Activated T-helper 2 cell treated with anti-CD3 and anti-CD28 coated beads, Interferon-gamma antibody, Interleukin-2, Interleukin-4, amounts not matched to agents 10 μg/mL and 5 μg/mL and 100 μg/mL, durations not matched to agents 14 hours and 24 hours and 36 hours (primary cell): ENCODE data around the gene GIMAP1. TPM values are rescaled to one million over a fixed set of nuclear protein-coding genes. Genes with fewer than 3 reads are reported as not detected.

Experiments used
- DNase-seq: peaks from one replicate; pipeline ENCODE4 v3.0.0; 2021; ENCODE audit warnings: low spot score
- H3K27ac Mint-ChIP-seq: one replicate; pipeline ENCODE4 v1.8.0; 2021; ENCODE audit warnings: mixed read lengths
- H3K27me3 Mint-ChIP-seq: one replicate; pipeline ENCODE4 v1.8.0; 2021; ENCODE audit warnings: low read depth, mixed read lengths
- H3K36me3 Mint-ChIP-seq: one replicate; pipeline ENCODE4 v1.8.0; 2021; ENCODE audit warnings: low read depth, mixed read lengths
- H3K4me1 Mint-ChIP-seq: one replicate; pipeline ENCODE4 v1.8.0; 2021; ENCODE audit warnings: low read depth, mixed read lengths
- H3K4me3 Mint-ChIP-seq: one replicate; pipeline ENCODE4 v1.8.0; 2021; ENCODE audit warnings: low read depth, mild to moderate bottlenecking, moderate library complexity, mixed read lengths
- H3K9me3 Mint-ChIP-seq: one replicate; pipeline ENCODE4 v1.8.0; 2021; ENCODE audit warnings: mixed read lengths
- intact Hi-C: fragments of 100-400 bp; cut with micrococcal nuclease; formaldehyde crosslinking; loops from one replicate; pipeline ENCODE4 v1.15.1; 2023
- total RNA-seq: library from RNA; stranded (reverse); gene quantifications from 2 replicates; pipeline ENCODE4 v1.2.3, GENCODE V29; 2022

Gene GIMAP1
- total RNA-seq, 1 donor from 2014 or later = 4.5 TPM

GRCh38 chr7:150695654-150696053 is 20.8 kb upstream of the GIMAP1 start:
- intact Hi-C loops = no loop called here
- no peak overlapping the region for H3K27ac Mint-ChIP-seq
- no peaks in the 10 kb centered on the region for H3K4me1 Mint-ChIP-seq
- peaks cover 93% of the 10 kb centered on the region for H3K9me3 Mint-ChIP-seq
- no peaks in the 10 kb centered on the region for H3K27me3 Mint-ChIP-seq
- no peak for DNase-seq
- H3K4me3 Mint-ChIP-seq = no peak overlapping the region
- H3K36me3 Mint-ChIP-seq = peaks cover 83% of the 10 kb centered on the region

- no peak overlapping the region for H3K27ac Mint-ChIP-seq
- H3K4me1 Mint-ChIP-seq = no peaks in the 10 kb centered on the region
- H3K9me3 Mint-ChIP-seq = peaks cover 83% of the 10 kb centered on the region
- H3K36me3 Mint-ChIP-seq = peaks cover 70% of the 10 kb centered on the region
- H3K27me3 Mint-ChIP-seq = no peaks in the 10 kb centered on the region
- H3K4me3 Mint-ChIP-seq = no peak overlapping the region
- DNase-seq = no peak
- intact Hi-C loops = no loop called here
These were observed 13.2 kb upstream of the GIMAP1 start for GRCh38 chr7:150703209-150703608.

GRCh38 chr7:150715293-150715692 is 1.1 kb upstream of the GIMAP1 start:
- intact Hi-C loops = loop anchor here (1.0 kb wide), 1 partner anchor 47 kb away; no protein-coding TSS in a partner anchor
- Mint-ChIP-seq H3K27me3 (no peaks in the 10 kb centered on the region), H3K4me1 (peaks cover 44% of the 10 kb centered on the region), H3K9me3 (peaks cover 27% of the 10 kb centered on the region), H3K27ac (peak overlapping the region; percentile 76), H3K4me3 (peak overlapping the region; percentile 94), H3K36me3 (peaks cover 55% of the 10 kb centered on the region)
- no peak for DNase-seq

- peaks cover 27% of the 10 kb centered on the region for H3K9me3 Mint-ChIP-seq
- H3K36me3 Mint-ChIP-seq = peaks cover 59% of the 10 kb centered on the region
- H3K4me1 Mint-ChIP-seq = peaks cover 44% of the 10 kb centered on the region
- no peaks in the 10 kb centered on the region for H3K27me3 Mint-ChIP-seq
- H3K27ac Mint-ChIP-seq = peak overlapping the region; percentile 76
- intact Hi-C loops = loop anchor here (1.0 to 2.0 kb wide), 6 partner anchors 17 to 147 kb away; partner anchors contain the start of genes GIMAP2 and GIMAP5
- H3K4me3 Mint-ChIP-seq = peak overlapping the region; percentile 94
- no peak for DNase-seq
These were observed 675 bp upstream of the GIMAP1 start for GRCh38 chr7:150715738-150716137.

- Mint-ChIP-seq H3K4me3 (peak overlapping the region; percentile 94), H3K27ac (peak overlapping the region; percentile 76), H3K9me3 (peaks cover 27% of the 10 kb centered on the region), H3K27me3 (no peaks in the 10 kb centered on the region), H3K36me3 (peaks cover 71% of the 10 kb centered on the region), H3K4me1 (peaks cover 54% of the 10 kb centered on the region)
- no peak for DNase-seq
- intact Hi-C loops = loop anchor here (1.0 to 2.0 kb wide), 5 partner anchors 16 to 148 kb away; partner anchors contain the start of genes GIMAP2 and GIMAP5
These were observed 526 bp downstream of the GIMAP1 start for GRCh38 chr7:150716939-150717338.

GRCh38 chr7:150717814-150718420 is 1.5 kb downstream of the GIMAP1 start:
- Mint-ChIP-seq H3K27ac (peak overlapping the region; percentile 21), H3K4me3 (peak overlapping the region; percentile 94), H3K9me3 (peaks cover 18% of the 10 kb centered on the region), H3K4me1 (peaks cover 60% of the 10 kb centered on the region), H3K27me3 (no peaks in the 10 kb centered on the region), H3K36me3 (peaks cover 75% of the 10 kb centered on the region)
- no peak for DNase-seq
- intact Hi-C loops = loop anchor here (2.0 kb wide), 3 partner anchors 15 to 149 kb away; partner anchors contain the start of gene GIMAP2

- peaks cover 67% of the 10 kb centered on the region for H3K4me1 Mint-ChIP-seq
These were observed 3.0 kb downstream of the GIMAP1 start for GRCh38 chr7:150719436-150719835.

GRCh38 chr7:150719960-150720891 is 3.8 kb downstream of the GIMAP1 start:
- Mint-ChIP-seq H3K36me3 (peaks cover 83% of the 10 kb centered on the region), H3K4me3 (peak overlapping the region; percentile 22), H3K9me3 (no peaks in the 10 kb centered on the region), H3K4me1 (peaks cover 61% of the 10 kb centered on the region), H3K27ac (no peak overlapping the region), H3K27me3 (no peaks in the 10 kb centered on the region)
- intact Hi-C loops = no loop called here
- no peak for DNase-seq

More at GRCh38 chr7:150719436-150719835, 3.0 kb downstream of the GIMAP1 start:
- H3K27ac Mint-ChIP-seq = peak overlapping the region; percentile 17
- H3K4me3 Mint-ChIP-seq = peak overlapping the region; percentile 28
- intact Hi-C loops = no loop called here
- peaks cover 81% of the 10 kb centered on the region for H3K36me3 Mint-ChIP-seq
- peaks cover 4% of the 10 kb centered on the region for H3K9me3 Mint-ChIP-seq
- no peak for DNase-seq
- H3K27me3 Mint-ChIP-seq = no peaks in the 10 kb centered on the region

GRCh38 chr7:150721970-150722373 is 5.6 kb downstream of the GIMAP1 start:
- Mint-ChIP-seq H3K4me3 (no peak overlapping the region), H3K9me3 (peaks cover 14% of the 10 kb centered on the region), H3K4me1 (peaks cover 53% of the 10 kb centered on the region), H3K27ac (no peak overlapping the region), H3K27me3 (no peaks in the 10 kb centered on the region), H3K36me3 (peaks cover 96% of the 10 kb centered on the region)
- no peak for DNase-seq
- intact Hi-C loops = no loop called here

GRCh38 chr7:150722431-150722931 is 6.1 kb downstream of the GIMAP1 start:
- no peak overlapping the region for H3K4me3 Mint-ChIP-seq
- no peak for DNase-seq
- H3K27ac Mint-ChIP-seq = no peak overlapping the region
- H3K9me3 Mint-ChIP-seq = peaks cover 19% of the 10 kb centered on the region
- intact Hi-C loops = no loop called here
- H3K4me1 Mint-ChIP-seq = peaks cover 49% of the 10 kb centered on the region
- H3K27me3 Mint-ChIP-seq = no peaks in the 10 kb centered on the region
- H3K36me3 Mint-ChIP-seq = peaks cover 98% of the 10 kb centered on the region

- Mint-ChIP-seq H3K4me3 (no peak overlapping the region), H3K27me3 (no peaks in the 10 kb centered on the region)
These were observed 7.1 kb downstream of the GIMAP1 start for GRCh38 chr7:150723467-150723866.

GRCh38 chr7:150727381-150727780 is 11.0 kb downstream of the GIMAP1 start:
- Mint-ChIP-seq H3K9me3 (peaks cover 47% of the 10 kb centered on the region), H3K4me3 (no peak overlapping the region), H3K27ac (no peak overlapping the region), H3K27me3 (no peaks in the 10 kb centered on the region), H3K4me1 (peaks cover 36% of the 10 kb centered on the region), H3K36me3 (peaks cover 81% of the 10 kb centered on the region)
- intact Hi-C loops = no loop called here
- no peak for DNase-seq

More at GRCh38 chr7:150723467-150723866, 7.1 kb downstream of the GIMAP1 start:
- peaks cover 41% of the 10 kb centered on the region for H3K4me1 Mint-ChIP-seq
- intact Hi-C loops = no loop called here
- H3K9me3 Mint-ChIP-seq = peaks cover 28% of the 10 kb centered on the region
- DNase-seq = no peak
- H3K36me3 Mint-ChIP-seq = peaks cover 98% of the 10 kb centered on the region
- no peak overlapping the region for H3K27ac Mint-ChIP-seq
